K562 (cell line): ENCODE data around the gene GALNT5. TPM values are rescaled to one million over a fixed set of nuclear protein-coding genes. Genes with fewer than 3 reads are reported as not detected.

ENCODE experiments used
- ATAC-seq: fragments of 200-7000 bp; cut with Tn5 transposase; 3 replicates; pipeline ENCODE4 v1.9.1; 2020; ENCODE audit warnings: moderate library complexity
- BruUV-seq: library from RNA; stranded (reverse); fragments of 400-500 nt; replicated peaks from 2 replicates; lab custom pipeline; 2021; lab: Mats Ljungman, UMichigan
- CTCF ChIA-PET: fragments of 300-600 bp; formaldehyde crosslinking; extraction: SDS; loops from one replicate; lab custom pipeline; 2021; ENCODE audit warnings: low intra/inter-chr PET ratio; lab: Yijun Ruan, JAX
- POLR2A ChIA-PET: fragments of 300-600, 350-650 bp; sonication (Branson Sonifier 250); formaldehyde crosslinking; extraction: SDS; loops from one replicate; lab custom pipeline; 2021; ENCODE audit warnings: antibody characterized with exemption, inconsistent platforms; lab: Yijun Ruan, JAX
- DNase-seq, 4 experiments: peaks; one replicate each; pipeline versions ENCODE4 v3.0.0 to v3.0.0-alpha.2; 2011 to 2018; ENCODE audit warnings: low spot score in 3 of 4, mixed read lengths in 3 of 4; ENCODE audit errors: extremely low read depth in 1 of 4
- FAIRE-seq: peaks from 2 replicates; lab custom pipeline; 2011; peaks lifted over from hg19 to GRCh38; lab: Jason Lieb, UNC
- H2AFZ ChIP-seq: 2 replicates; pipeline ENCODE4 v1.6.0; 2011; ENCODE audit warnings: low read depth, low read length, control low read depth, inconsistent platforms
- H3K27ac ChIP-seq: fragments of 200-600 bp; 3 replicates; pipeline ENCODE4 v1.8.0; 2011; ENCODE audit warnings: low read depth, mild to moderate bottlenecking, control low read depth, inconsistent platforms, low read length, moderate library complexity, mixed read lengths; ENCODE audit errors: extremely low read depth
- H3K27me3 ChIP-seq, 2 experiments: fragments of 300-600 bp in 1 of 2; 2 replicates in 1 of 2; 3 replicates in 1 of 2; pipeline versions ENCODE4 v1.6.0 to v1.8.0; 2011; ENCODE audit warnings: inconsistent platforms in 2 of 2, low read length in 2 of 2, mild to moderate bottlenecking in 1 of 2, mixed read lengths in 1 of 2, moderate library complexity in 1 of 2; ENCODE audit not compliant: control insufficient read depth in 2 of 2, insufficient read depth in 2 of 2
- H3K36me3 ChIP-seq: fragments of 300-600 bp; 3 replicates; pipeline ENCODE4 v1.8.0; 2011; ENCODE audit warnings: mild to moderate bottlenecking, low read length, inconsistent platforms; ENCODE audit not compliant: control insufficient read depth, insufficient read depth
- H3K4me1 ChIP-seq, 2 experiments: fragments of 200-600 bp in 1 of 2; replicated peaks in 1 of 2; 2 replicates in 1 of 2; 3 replicates in 1 of 2; pipeline versions ENCODE4 v1.5.1 to v1.8.0; 2011; ENCODE audit warnings: inconsistent platforms in 2 of 2, low read length in 2 of 2, mild to moderate bottlenecking in 1 of 2, mixed read lengths in 1 of 2, moderate library complexity in 1 of 2; ENCODE audit not compliant: control insufficient read depth in 2 of 2, insufficient read depth in 2 of 2
- H3K4me2 ChIP-seq: 2 replicates; pipeline ENCODE4 v1.6.1; 2011; ENCODE audit warnings: low read length, control low read depth, inconsistent platforms, mixed read lengths; ENCODE audit not compliant: insufficient read depth
- H3K4me3 ChIP-seq: fragments of 200-600 bp; sonication (generic), shearing (Covaris generic); 2 replicates; pipeline ENCODE4 v1.5.1; 2016; ENCODE audit warnings: control low read depth, inconsistent platforms
- H3K79me2 ChIP-seq: fragments of 200-600 bp; 3 replicates; pipeline ENCODE4 v1.8.0; 2011; ENCODE audit warnings: low read length, inconsistent platforms; ENCODE audit not compliant: control insufficient read depth, insufficient read depth
- H3K9ac ChIP-seq, 2 experiments: 2 replicates each; pipeline versions ENCODE4 v1.6.0 to v1.6.1; 2011; ENCODE audit warnings: low read depth in 2 of 2, low read length in 2 of 2, control low read depth in 1 of 2, inconsistent platforms in 1 of 2, mild to moderate bottlenecking in 1 of 2, mixed read lengths in 1 of 2; ENCODE audit not compliant: insufficient read depth in 1 of 2
- H3K9me1 ChIP-seq: one replicate; pipeline ENCODE4 v1.6.0; 2011; ENCODE audit warnings: inconsistent platforms, mild to moderate bottlenecking, low read length, moderate library complexity; ENCODE audit not compliant: control insufficient read depth, insufficient read depth
- H3K9me3 ChIP-seq: replicated peaks from 2 replicates; pipeline ENCODE4 v1.5.1; 2011; ENCODE audit warnings: low read depth, low read length, inconsistent platforms; ENCODE audit not compliant: control insufficient read depth, insufficient read depth
- H4K20me1 ChIP-seq: replicated peaks from 2 replicates; pipeline ENCODE4 v1.6.1; 2011; ENCODE audit warnings: low read length, inconsistent platforms, mixed read lengths; ENCODE audit not compliant: control insufficient read depth, insufficient read depth
- FOXM1 ChIP-seq, 2 experiments: fragments of 450-650 bp in 1 of 2; sonication (generic) in 1 of 2; formaldehyde crosslinking in 1 of 2; IDR thresholded peaks; 2 replicates each; pipeline versions ENCODE4 v1.6.1 to v1.9.0; 2017 to 2022; ENCODE audit warnings: low read depth in 2 of 2, mild to moderate bottlenecking in 2 of 2, missing genetic modification reagents in 1 of 2, moderate library complexity in 1 of 2
- JUN ChIP-seq, 2 experiments: sonication (generic) in 1 of 2; formaldehyde crosslinking in 1 of 2; IDR thresholded peaks; 2 replicates each; pipeline versions ENCODE4 v1.6.1 to v1.8.0; 2012 to 2022; ENCODE audit warnings: borderline replicate concordance in 2 of 2, mild to moderate bottlenecking in 2 of 2, improper control_type of control experiment in 1 of 2, low read depth in 1 of 2, low read length in 1 of 2, missing genetic modification reagents in 1 of 2
- JUND ChIP-seq, 2 experiments: IDR thresholded peaks; 2 replicates in 1 of 2; 3 replicates in 1 of 2; pipeline ENCODE4 v1.6.1; 2011; ENCODE audit warnings: borderline replicate concordance in 2 of 2, low read depth in 2 of 2, low read length in 2 of 2, improper control_type of control experiment in 1 of 2, missing biosample characterization in 1 of 2, missing genetic modification characterization in 1 of 2, missing genetic modification reagents in 1 of 2
- KLF16 ChIP-seq: IDR thresholded peaks from 2 replicates; pipeline ENCODE4 v1.6.1; 2016; ENCODE audit warnings: antibody characterized with exemption
- MBD2 ChIP-seq: sonication (generic); IDR thresholded peaks from 2 replicates; pipeline ENCODE4 v1.6.1; 2016; ENCODE audit warnings: low read depth, borderline replicate concordance
- ZNF232 ChIP-seq: sonication (generic); formaldehyde crosslinking; IDR thresholded peaks from 2 replicates; pipeline ENCODE4 v1.8.0; 2022; ENCODE audit warnings: mild to moderate bottlenecking, missing genetic modification reagents
- ZNF280A ChIP-seq: fragments of 450-650 bp; IDR thresholded peaks from 2 replicates; pipeline ENCODE4 v1.6.1; 2018; ENCODE audit warnings: mild to moderate bottlenecking, low read depth; ENCODE audit not compliant: partially characterized antibody
- ZNF589 ChIP-seq: fragments of 200-800 bp; sonication (Bioruptor generic); IDR thresholded peaks from 2 replicates; pipeline ENCODE4 v1.6.1; 2016; ENCODE audit warnings: low read depth, missing genetic modification characterization, missing compliant biosample characterization
- WGBS: fragments of 100-300 bp; shearing (Covaris generic); methylation state at CpG from one replicate; pipeline ENCODE4 v1.1.6; 2016; ENCODE audit warnings: low coverage, mixed read lengths; ENCODE audit not compliant: insufficient coverage; ENCODE audit errors: missing lambda C conversion rate; 5-methylcytosine and 5-hydroxymethylcytosine counted together
- in situ Hi-C: fragments of 300-500 bp; cut with MboI; formaldehyde crosslinking; loops from 4 replicates; pipeline ENCODE4 v1.15.0; 2018; ENCODE audit warnings: inconsistent platforms, mixed read lengths
- intact Hi-C: fragments of 100-400 bp; cut with micrococcal nuclease; formaldehyde crosslinking; loops from 2 replicates; pipeline ENCODE4 v1.14.2; 2022
- polyA plus RNA-seq, 8 experiments: library from polyadenylated mRNA; depleted of rRNA in 4 of 8; stranded (reverse) in 5 of 8; unstranded in 3 of 8; fragments of >200 nt; fragmentation: Nextera tagmentation in 2 of 8; fragmentation: Illumina TruSeq in 1 of 8; extraction: Ambion mirVana in 2 of 8; extraction: Trizol in 1 of 8; gene quantifications; 2 replicates each; pipeline versions ENCODE4 v1.2.1 to v1.2.3, GENCODE V29; 2011 to 2014; ENCODE audit warnings: inconsistent platforms in 1 of 8, missing spikeins in 1 of 8
- total RNA-seq, 7 experiments: library from RNA; depleted of rRNA in 6 of 7; stranded (reverse); fragments of >200 nt in 6 of 7; fragmentation: Illumina TruSeq in 2 of 7; extraction: Trizol in 2 of 7; gene quantifications; 2 replicates each; pipeline versions ENCODE4 v1.2.1 to v1.2.3, GENCODE V29; 2011 to 2021; ENCODE audit warnings: low replicate concordance in 1 of 7

GALNT5 gene
- total and polyA plus RNA-seq, 9 of the 15 experiments (the other 6 are each of a cell fraction or from before 2014, with no cell fraction given), result 21.6 to 73.0 (median 54.7) TPM

- FAIRE-seq, result no peak
- no peaks in the 10 kb centered on the region for H3K27me3 ChIP-seq
- no peak overlapping the region for H3K4me2 ChIP-seq
- TF ChIP-seq KLF16 (no peak), JUND (IDR thresholded peaks at IDR 0.05; ENCODE audit: borderline replicate concordance, low read depth, low read length) (no peak), JUND (tag; IDR thresholded peaks at IDR 0.05; ENCODE audit: borderline replicate concordance, low read depth, low read length) (peak; percentile 31; the same call in 1 of the 3 replicates), JUN (IDR thresholded peaks at IDR 0.05; ENCODE audit: borderline replicate concordance, low read depth, low read length) (no peak), JUN (CRISPR knock-in tag; IDR thresholded peaks at IDR 0.05; ENCODE audit: borderline replicate concordance) (no peak)
- TF ChIP-seq, all 486 proteins: peak for 1
- no peak for DNase-seq
- CTCF ChIA-PET, result no interaction called here
- POLR2A ChIA-PET, result interaction anchor here (0.6 to 1.1 kb wide), 2 partner anchors 19 to 120 kb away, joined by 3 to 4 read pairs; no protein-coding TSS in a partner anchor
- intact Hi-C loops (no loop called here), in situ Hi-C loops (no loop called here)
- no TSS peak for BruUV-seq
- no peaks in the 10 kb centered on the region for H3K4me1 ChIP-seq
- 0% methylated on average over 1 of the region's 1 CpG for WGBS
- H3K36me3 ChIP-seq, result no peaks in the 10 kb centered on the region
- H3K9me1 ChIP-seq, result no peaks in the 10 kb centered on the region
- no peaks in the 10 kb centered on the region for H4K20me1 ChIP-seq
- H2AFZ ChIP-seq, result no peak overlapping the region
- no peaks in the 10 kb centered on the region for H3K9me3 ChIP-seq
- no peak overlapping the region for H3K27ac ChIP-seq
- H3K4me3 ChIP-seq, result no peak overlapping the region
- no peaks in the 10 kb centered on the region for H3K79me2 ChIP-seq
- ATAC-seq, result peak; percentile 26; the same call in 1 of the 3 replicates
- H3K9ac ChIP-seq, result no peak overlapping the region
Measured at GRCh38 chr2:157355618-157356017, 98.1 kb downstream of the GALNT5 start.

GRCh38 chr2:157359628-157360027 is 102.1 kb downstream of the GALNT5 start:
- Histone ChIP-seq H3K36me3 (no peaks in the 10 kb centered on the region), H2AFZ (no peak overlapping the region), H3K4me3 (no peak overlapping the region), H3K9me3 (no peaks in the 10 kb centered on the region)
- CTCF ChIA-PET, result no interaction called here
- intact Hi-C loops, result no loop called here
- TF ChIP-seq MBD2, result no peak
- no peak for TF ChIP-seq FOXM1 (IDR thresholded peaks at IDR 0.05; ENCODE audit: low read depth)
- no peak for TF ChIP-seq FOXM1 (CRISPR knock-in tag; IDR thresholded peaks at IDR 0.05; ENCODE audit: low read depth)
- no peak for TF ChIP-seq ZNF232 (CRISPR knock-in tag)
- no peak for TF ChIP-seq ZNF280A
- TF ChIP-seq ZNF589 (CRISPR knock-in tag), result no peak
- TF ChIP-seq, all 486 proteins: peak for 0
- no peaks in the 10 kb centered on the region for H3K4me1 ChIP-seq
- H3K27ac ChIP-seq, result no peak overlapping the region
- H4K20me1 ChIP-seq, result no peaks in the 10 kb centered on the region
- BruUV-seq, result no TSS peak
- no peak overlapping the region for H3K4me2 ChIP-seq
- no peak for FAIRE-seq
- no peak for ATAC-seq
- no peak for DNase-seq
- no peaks in the 10 kb centered on the region for H3K79me2 ChIP-seq
- no peaks in the 10 kb centered on the region for H3K27me3 ChIP-seq
- no peaks in the 10 kb centered on the region for H3K9me1 ChIP-seq
- in situ Hi-C loops, result no loop called here
- H3K9ac ChIP-seq, result no peak overlapping the region
- POLR2A ChIA-PET, result no interaction called here
- WGBS, result 0% methylated on average over 2 of the region's 2 CpGs
